Renal pelvis (tissue), 12 donors: Measurements from ENCODE around the gene EFCAB8. TPM values are rescaled to one million over a fixed set of nuclear protein-coding genes. Genes with fewer than 3 reads are reported as not detected.

ENCODE experiments used
- DNase-seq: peaks from one replicate; pipeline ENCODE4 v3.0.0-alpha.2; 2013
- long read RNA-seq, 16 experiments: transcript quantifications; one replicate each; lab custom pipeline, GENCODE V29; 2026
- polyA plus RNA-seq, 3 donors: library from polyadenylated mRNA; unstranded; fragments of 120-200 nt; gene quantifications; one replicate each; pipeline ENCODE4 v1.2.1, GENCODE V29; 2013; ENCODE audit not compliant: insufficient read length in 3 of 3

Gene EFCAB8, protein sequence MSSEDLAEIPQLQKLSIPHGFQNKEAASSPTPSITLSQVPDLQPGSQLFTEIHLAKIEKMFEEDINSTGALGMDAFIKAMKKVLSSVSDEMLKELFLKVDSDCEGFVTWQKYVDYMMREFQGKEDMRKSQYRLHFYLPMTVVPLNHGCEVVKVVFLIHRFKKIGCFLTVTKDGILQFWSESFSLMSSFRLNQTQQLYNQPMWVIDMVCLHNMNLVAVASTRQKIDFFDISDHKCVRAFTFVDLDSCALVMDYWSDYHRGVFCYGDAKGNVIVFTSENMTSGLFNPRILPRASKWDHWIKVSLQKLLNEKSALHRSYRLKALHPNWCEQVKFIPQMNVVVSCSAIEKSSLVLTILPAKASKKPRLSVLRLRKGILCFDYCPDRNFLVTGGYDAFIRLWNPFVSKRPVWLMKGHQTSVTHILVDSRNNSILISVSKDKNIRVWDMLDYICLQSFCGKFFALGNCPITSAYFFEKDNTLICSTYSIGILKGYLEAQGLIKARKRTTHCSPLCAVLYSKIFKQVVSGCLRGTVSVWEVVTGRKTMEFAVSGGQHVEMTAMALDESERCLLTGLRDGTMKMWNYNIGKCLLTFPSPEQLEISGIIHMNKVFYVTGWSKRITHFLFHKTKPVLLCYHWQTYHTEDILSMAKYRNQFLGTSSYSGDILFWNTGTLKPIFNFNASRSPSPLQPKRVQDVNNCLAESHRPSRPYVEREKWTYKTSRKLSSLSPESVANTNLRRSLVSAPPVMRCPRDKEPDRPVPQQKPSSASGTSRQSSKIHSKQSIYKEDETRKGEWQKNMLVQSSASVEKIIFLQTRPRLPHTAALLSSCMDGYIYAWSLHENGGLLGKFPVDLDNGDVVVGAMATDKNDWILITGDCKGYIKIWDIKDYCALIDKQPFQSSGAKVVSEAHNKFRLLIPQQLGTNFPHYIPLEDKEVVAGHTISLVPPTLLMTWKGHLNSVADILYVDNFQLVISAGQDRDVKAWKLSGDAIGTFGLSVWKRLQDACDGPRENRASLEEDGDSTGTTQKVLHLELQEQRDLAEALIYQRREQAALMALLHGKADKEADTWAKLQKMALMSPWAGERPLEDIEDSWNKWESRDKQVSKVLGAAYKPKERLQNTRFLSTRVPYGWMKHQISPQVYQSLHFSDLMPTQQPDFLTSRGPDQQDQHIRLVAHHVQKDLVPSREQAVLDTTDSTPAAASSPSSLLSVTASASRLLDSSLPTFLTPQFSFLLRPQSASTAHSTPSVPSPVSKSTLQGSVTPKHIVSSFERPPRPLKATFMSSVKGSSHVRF
- under 1 TPM; 0.06 to 0.21 (median 0.09) TPM for polyA plus RNA-seq
- long read RNA-seq, donor 1 = 0 reads
- long read RNA-seq, donor 2 = 0 reads
- long read RNA-seq, donor 3 = 0 reads
- long read RNA-seq, donor 4 = 0 reads
- long read RNA-seq, donor 5 = 0 reads
- long read RNA-seq, donor 6 = 0 reads
- long read RNA-seq, donor 7 = 0 reads
- long read RNA-seq, donor 8 = 0 reads
- long read RNA-seq, donor 9 = 0 reads
- long read RNA-seq, donor 10 = 0 reads
- long read RNA-seq, donor 11 = 0 reads
- long read RNA-seq, donor 12 = 0 reads
- long read RNA-seq, donor 13 = 0 reads
- long read RNA-seq, donor 14 = 0 reads
- long read RNA-seq, donor 15 = 0 reads
- long read RNA-seq, donor 16 = 0 reads

DNA sequence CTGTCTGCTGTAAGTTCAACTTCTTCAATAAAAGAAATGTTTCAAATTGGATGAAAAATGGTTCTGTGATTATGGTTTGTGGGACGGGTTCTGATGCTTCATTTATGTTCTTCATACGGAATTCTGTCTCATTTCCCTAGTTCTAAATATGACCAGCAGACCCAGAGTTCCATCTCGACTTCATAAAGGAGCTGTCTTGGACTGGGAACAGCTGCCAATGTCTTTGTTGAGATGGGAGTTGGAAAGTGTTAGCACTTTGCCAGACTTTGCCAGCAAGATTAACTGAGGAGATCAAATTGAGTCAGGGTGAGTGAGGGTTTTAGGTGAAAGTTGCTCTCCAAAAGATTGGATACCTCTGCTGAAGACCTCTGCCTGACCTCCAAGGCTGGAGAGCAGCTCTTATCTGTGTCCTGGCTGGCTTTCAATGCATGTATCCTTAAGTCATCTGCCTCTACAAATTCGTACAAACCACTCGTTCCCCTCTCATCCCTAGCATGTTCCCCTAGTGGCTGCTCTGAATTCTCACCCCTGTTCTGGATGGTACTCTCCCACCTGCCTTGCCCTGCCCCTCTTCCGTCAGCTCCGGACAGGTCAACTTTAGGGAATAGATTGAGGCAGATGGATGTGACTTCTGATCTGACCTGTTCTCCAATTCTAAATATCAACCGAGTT lies at the start of gene EFCAB8:
EFCAB8 (plus strand) TSS at position 223 of the 672 bp plus-strand sequence. CDS start 4,870 bp downstream, outside the sequence.
- no peak for DNase-seq

DNA sequence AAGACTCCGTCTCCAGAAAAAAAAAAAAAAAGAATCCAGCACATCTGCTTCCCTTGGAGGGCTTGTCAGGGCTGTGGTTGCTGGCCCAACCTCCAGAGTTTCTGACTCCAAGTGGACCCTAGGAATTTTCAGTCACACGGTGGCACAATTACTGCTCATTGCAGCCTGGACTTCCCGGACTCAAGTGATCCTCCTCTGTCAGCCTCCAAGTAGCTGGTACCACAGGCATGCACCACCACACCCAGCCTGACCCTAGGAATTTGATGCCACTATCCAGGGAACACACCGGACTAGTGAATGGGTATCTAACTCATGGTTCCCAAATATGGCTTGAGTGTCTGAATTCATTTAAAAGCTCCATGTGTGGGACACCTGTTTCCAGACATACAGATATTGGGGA lies 48.8 kb upstream of the EFCAB8 start:
- no peak for DNase-seq

DNA sequence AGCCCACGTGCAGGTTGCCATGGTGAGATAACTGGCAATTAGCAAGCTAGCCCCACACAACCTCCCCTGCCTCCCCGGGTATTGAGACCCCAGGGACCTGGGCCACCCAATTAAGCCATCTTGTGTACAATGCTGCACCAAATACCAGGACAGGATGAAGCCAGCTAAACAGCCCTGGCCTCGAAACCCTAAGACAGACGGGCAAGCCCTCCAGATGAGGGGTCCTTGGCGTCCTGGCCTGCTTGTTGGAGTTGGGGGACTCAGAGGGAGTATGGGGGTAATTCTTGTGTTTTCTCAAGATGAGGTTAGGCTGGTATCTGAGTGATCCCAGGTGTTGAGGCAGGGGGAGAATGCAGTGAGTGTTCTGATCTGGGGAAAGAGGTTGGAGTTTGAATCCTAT lies 47.8 kb upstream of the EFCAB8 start:
- no peak for DNase-seq

DNA sequence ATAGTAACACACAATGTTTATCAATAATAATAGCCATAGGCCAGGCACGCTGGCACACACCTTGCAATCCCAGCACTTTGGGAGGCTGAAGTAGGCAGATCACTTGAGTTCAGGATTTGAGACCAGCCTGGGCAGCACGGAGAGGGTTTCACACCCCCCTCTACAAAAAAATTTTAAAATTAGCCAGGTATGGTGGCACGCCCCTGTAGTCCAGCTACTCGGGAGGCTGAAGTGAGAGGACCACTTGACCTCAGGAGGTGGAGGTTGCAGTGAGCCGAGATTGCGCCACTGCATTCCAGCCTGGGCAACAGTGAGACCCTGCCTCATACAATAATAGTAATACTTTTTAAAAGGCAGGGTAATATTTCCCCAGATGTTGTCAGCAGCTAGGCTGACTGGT lies 46.8 kb upstream of the EFCAB8 start:
- no peak for DNase-seq

DNA sequence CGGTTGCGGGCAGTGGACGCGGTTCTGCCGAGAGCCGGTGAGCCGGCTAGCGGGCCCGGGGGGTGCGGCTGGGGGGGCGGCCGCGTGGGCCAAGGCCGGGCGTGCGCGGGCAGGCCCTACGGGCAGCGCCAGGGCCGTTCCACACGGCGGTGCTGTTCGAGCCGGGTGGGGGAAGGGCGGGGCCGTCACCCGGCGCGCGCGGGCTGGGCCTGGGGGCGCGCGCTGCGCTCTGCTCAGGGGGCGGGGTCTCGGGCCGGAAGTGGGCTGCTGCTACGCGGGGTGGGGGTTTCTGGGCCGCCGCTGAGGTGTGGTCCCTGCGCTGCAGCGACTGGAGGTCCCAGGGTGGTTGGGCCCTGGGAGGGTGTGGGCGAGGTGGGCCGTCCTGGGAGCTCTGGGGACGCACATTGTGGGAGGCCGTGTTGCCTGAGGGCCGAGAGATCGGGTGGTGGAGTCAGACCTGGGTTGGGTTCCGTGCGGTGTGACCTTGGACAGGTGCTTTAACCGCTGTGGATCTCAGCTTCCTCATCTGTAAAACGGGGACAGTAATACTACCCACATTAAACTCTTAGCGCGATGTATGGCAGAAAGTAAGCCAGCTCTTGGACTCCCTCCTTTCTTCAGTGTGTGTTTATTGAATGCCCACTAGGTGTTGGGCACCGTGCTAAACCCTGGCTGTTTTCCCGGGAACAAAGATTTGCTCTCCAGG lies 38.6 kb upstream of the EFCAB8 start:
- peak; percentile 64 for DNase-seq

DNA sequence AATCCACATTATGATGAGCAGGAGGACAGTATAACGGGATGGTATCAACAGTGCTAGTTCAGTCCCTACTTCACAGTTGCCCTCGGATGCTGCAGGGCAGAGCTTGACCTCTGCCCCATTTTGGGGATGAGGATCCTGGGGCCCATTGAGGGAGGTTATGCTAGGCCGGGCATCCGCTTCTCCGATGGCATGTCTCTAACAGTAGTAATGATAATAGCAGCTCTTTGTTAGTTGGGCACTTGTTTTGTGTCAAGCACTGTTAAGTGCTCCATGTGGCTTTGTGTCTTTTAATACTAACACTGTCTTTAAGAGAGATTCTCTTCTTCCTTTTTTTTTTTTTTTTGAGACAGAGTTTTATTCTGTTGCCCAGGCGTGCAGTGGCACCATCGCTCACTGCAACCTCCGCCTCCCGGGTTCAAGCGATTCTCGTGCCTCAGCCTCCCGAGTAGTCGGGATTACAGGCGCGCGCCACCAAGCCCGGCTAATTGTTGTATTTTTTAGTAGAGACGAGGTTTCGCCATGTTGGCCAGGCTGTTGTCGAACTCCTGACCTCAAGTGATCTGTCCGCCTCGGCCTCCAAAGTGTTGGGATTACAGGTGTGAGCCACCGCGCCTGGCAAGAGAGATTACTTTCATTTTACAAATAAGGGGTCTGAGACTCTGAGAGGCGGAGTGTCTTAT lies 37.9 kb upstream of the EFCAB8 start:
- no peak for DNase-seq

DNA sequence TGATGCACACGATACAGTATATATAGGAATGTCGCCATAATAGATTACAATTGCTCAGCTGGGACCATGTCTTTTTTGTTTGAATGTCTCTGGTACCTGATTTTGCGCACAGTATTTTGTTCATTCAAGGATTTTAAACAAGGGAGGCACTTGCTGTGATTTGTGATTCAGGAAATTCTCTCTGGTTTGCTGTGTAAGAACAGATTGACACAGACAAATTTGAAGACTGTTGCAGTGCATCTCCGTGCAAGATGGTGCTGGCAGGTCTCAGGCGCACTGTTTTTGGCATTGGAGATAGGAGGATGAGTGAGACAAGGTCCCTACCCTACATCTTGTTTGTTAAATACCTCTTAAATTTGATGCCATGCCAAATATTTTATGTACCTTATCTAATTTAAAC lies 36.5 kb upstream of the EFCAB8 start:
- DNase-seq = no peak

DNA sequence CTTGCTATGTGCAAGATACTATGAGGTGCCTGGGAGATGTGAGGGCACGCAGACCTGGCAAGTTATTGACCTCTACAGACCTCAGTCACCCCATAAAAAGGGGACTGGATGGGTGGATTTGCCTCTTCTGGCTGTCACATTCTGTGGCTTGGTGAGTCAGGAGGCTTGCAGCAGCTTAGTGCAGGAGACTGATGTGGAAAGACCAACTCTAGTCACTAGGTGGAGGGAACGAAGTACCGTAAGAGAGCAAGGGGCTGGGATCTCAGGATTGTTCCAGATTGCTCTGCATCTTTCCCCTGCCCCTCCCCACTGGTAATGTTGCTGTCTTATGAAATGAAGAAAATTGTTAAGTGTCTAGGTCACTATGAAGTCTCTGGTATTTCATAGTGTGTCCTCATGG lies 35.6 kb upstream of the EFCAB8 start:
- no peak for DNase-seq

DNA sequence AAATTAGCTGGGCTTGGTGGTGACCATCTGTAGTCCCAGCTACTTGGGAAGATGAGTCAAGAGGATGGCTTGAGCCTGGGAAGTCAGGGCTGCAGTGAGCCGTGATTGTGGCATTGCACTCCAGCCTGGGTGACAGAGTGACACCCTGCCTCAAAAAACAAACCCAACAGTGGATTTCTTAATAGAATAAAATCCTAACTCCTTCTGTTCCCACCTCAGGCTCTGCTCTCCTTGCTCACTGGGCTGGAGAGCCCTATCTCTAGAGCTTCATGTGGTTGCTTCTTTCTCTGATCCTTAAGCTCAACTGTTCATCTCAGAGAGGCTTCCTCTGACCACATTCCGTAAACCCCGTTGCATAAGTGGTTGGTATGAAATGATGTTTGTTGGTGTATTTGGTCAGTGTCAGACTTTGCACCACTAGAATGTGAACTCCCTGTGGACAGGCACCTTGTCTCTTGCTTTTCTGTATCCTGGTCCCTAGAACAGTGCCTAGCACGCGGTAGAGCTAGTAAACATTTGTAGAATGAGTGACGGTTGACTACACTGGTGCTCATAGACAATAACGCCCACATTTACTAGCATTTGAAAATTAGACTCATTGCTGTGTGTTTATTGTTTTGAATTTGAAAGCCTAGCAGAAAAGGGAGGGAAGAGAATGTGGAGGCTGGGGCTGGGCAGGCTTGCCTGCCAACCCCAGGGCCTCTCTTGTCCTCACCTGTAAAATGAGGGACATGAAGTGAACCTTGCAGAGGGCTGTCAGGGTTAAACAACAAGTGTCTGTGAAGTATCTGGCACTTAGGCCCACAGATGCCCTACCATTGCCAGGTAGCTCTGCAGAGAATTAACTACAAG lies 34.8 kb upstream of the EFCAB8 start:
- no peak for DNase-seq

DNA sequence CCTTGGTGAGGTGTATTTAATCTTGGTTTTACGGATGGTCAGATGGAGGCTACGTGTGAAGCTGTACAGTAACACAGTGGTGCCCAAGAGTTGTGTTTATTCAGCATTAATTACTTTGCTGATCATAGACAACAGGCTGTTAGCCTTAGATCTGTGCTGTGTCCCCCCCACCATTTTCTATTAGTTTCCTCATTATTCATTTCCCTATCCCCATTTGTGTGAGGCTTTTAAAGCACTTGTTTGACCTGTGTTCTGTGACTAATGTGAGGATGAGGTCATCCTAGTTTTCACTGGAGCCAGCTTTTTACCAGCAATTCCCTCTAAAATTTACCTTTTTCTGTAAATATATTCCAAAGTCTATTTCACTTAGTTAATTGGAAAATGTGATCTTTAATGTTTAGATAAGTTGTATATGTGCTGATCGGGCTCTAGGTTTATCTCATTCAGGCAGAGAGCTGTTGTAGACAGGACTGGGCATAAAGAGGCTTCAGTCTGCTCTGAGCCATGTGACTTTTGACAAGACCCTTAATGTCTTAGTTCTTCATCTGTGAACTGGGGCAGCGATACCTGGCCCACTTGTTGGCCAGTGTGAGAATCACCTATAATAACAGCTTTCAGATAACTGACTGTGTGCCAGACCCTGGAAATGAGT lies 30.6 kb upstream of the EFCAB8 start:
- no peak for DNase-seq

DNA sequence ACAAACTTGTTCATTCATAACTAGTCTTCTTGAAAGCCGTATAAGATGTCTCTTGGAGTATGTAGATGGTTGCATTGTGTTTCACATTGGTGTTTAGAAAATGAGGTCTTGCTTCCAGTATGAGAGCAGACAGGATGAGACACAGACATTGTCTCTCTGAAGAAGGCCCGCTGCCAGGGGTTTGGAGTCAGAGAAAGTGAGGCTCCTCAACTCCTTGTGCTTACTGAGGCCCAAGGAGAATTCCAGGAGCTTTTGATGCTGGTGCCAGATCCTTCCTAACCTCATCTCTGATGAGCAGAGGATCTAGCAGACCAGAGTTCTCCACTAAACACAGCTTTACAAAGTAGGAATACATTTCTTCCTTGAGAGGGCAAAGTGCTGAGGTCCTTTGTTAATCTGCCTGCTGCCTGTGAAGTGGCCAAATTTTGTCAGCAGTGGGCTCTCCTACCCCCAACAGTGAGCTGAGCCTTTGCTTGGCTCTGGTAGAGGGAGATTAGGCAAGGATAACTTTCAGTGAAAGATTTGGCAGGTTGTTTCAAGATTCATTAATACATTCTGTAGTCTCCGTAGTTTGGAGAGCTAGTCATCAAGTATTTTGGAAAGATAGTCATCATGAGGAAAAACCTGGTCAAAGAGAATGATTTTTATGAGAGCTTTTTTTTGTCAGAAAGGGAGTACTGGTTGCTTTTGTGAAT lies 29.3 kb upstream of the EFCAB8 start:
- DNase-seq = no peak

DNA sequence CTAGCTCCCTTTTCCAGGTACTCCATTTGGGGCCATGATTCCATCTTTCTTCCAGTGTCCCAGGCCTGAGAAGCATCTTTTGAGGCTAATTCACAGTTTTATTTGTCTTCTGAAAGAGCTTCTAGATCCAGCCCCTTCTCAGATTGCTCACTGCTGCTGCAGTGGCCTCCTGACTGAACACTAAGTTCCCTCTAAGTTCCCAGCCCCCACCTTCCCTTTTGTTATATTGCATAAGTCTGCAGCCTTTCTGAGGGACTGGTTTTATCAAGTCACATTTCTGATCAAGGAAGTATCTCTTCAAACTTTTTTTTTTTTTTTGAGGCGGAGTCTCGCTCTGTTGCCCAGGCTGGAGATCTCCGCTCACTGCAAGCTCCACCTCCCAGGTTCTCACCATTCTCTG lies 28.3 kb upstream of the EFCAB8 start:
- no peak for DNase-seq

DNA sequence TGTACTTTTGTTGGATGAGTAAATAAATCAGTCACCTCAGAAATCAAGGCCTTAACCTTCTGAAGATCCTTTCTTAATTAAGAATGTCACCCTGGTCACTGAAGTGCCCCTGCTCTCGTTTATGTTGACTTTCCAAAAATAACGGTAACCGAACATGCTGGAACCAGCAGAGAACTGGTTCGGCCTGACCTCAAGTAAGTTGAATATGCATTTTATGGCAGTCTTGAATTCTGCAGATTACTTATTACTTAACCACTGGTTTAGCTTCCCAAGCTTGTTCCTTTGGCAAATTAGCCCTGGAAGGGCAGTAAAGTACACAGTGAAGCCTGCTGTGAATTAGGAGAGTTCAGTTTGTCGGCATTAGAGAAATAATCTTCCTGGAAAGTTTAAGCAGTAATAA lies 26.7 kb upstream of the EFCAB8 start:
- no peak for DNase-seq

DNA sequence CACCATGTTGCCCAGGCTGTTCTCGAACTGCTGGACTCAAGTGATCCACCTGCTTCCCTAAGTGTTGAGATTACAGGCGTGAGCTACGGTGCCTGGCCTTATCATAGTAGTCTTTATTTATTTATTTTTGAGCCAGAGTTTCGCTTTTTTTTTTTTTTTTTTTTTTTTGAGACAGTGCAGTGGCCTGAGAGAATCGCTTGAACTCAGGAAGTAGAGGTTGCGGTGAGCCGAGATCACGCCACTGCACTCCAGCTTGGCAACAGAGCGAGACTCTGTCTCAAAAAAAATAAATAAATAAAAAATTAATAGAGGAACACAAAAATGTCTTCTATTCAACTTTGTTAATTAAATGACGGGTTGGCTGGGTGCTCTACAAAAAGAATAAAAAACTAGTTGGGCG lies 26.1 kb upstream of the EFCAB8 start:
- no peak for DNase-seq

DNA sequence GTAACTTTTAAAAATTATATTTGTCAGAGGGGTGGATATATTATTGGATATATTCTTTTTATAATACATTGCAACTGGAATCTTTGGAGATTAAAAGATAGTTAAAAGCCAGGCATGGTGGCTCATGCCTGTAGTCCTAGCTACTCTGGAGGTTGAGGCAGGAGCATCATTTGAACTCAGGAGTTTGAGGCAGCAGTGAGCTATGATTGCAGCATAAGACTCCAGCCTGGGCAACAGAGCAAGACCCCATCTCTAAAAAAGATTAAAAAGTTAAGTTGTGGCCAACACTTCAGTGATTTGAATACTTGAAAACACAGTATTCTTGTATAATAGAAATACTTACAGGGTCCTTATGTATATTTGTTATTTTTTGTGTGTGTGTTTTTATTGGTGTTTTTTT lies 23.8 kb upstream of the EFCAB8 start:
- DNase-seq = no peak

DNA sequence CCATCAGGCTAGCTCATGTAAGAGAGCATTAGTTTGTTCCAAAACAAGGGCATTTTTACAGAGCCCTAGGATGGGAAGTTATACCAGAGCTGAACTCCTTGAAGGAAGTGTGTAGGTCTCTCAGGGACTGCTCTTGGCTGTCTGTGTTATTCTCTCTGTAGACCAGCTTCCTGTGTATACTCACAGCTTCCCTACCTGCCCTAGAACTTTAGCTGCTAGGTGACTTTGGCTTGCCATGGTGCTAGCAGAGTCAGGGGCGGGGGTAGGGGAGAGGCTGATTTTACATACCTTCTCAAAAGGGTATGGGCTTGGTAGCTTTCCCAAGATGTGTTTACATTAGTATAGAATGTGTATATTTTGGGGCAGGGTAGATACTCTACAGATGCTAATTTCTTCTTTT lies 21.6 kb upstream of the EFCAB8 start:
- no peak for DNase-seq

DNA sequence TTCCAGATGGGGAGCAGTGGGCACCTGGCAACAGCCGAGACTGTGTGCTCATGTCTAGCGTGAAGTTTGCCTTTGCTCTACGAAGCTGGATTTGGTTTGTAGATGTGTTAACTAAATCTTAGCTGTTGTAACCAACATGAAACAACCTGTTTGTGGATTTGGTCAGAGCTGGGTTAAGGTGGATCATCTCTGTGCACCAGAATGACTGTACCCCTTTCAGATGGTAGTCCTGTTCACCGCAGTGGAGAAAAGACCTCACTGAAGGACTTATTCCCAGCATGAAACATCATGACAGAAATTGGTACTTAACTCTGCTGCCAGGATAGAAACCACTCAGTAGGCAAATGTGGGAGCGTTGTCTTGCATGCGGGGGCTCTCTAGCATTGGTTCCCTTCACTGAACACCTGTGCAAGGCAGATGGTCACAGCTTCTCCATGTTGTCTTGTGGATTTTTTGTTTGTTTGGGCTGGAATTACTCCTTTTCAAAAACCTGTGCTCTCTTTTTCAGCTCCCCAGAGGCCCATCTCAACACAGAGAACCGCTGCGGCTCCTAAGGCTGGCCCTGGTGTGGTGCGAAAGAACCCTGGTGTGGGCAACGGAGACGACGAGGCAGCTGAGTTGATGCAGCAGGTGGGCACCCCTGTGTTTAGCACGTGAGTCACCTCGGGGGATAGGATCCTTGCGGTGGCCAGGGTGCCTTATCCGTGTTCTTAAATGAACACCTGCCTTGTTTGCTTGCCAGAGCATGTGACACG lies 19.3 kb upstream of the EFCAB8 start:
- DNase-seq = no peak
